HG03175 (cell line): Measurements from ENCODE around the gene APBA1.
"Not testable (repeated sequence)": the region's sequence is repeated elsewhere in the genome, so short reads cannot be mapped to it uniquely, and the experiment has no call there.

Experiments used
- ATAC-seq: cut with Tn5 transposase; IDR thresholded peaks from one replicate; pipeline ENCODE4 v1.9.1; 2021; ENCODE audit warnings: mild to moderate bottlenecking, moderate library complexity; ENCODE audit not compliant: unreplicated experiment

The APBA1 gene

GRCh38 chr9:69609156-69609555, 63.0 kb downstream of the APBA1 start:
- no peak for ATAC-seq

- ATAC-seq = no peak
These were observed 66.1 kb downstream of the APBA1 start for GRCh38 chr9:69606089-69606488.

- no peak for ATAC-seq
These were observed 66.8 kb downstream of the APBA1 start for GRCh38 chr9:69605406-69605805.

GRCh38 chr9:69604568-69605219, 67.5 kb downstream of the APBA1 start:
- ATAC-seq = no peak

- ATAC-seq = no peak
These were observed 68.5 kb downstream of the APBA1 start for GRCh38 chr9:69603656-69604055.

- ATAC-seq = no peak
These were observed 69.4 kb downstream of the APBA1 start for GRCh38 chr9:69602773-69603172.

GRCh38 chr9:69601698-69602097, 70.5 kb downstream of the APBA1 start:
- ATAC-seq = no peak

- ATAC-seq = no peak
These were observed 71.7 kb downstream of the APBA1 start for GRCh38 chr9:69600314-69601047.

GRCh38 chr9:69599232-69599971, 72.8 kb downstream of the APBA1 start:
- no peak for ATAC-seq

GRCh38 chr9:69596906-69597305, 75.3 kb downstream of the APBA1 start:
- not testable (repeated sequence) for ATAC-seq

- no peak for ATAC-seq
These were observed 78.0 kb downstream of the APBA1 start for GRCh38 chr9:69594180-69594579.

- ATAC-seq = no peak
These were observed 78.4 kb downstream of the APBA1 start for GRCh38 chr9:69593756-69594155.

- ATAC-seq = no peak
These were observed 78.9 kb downstream of the APBA1 start for GRCh38 chr9:69593301-69593700.

- ATAC-seq = no peak
These were observed 81.9 kb downstream of the APBA1 start for GRCh38 chr9:69590266-69590665.

- ATAC-seq = no peak
These were observed 83.0 kb downstream of the APBA1 start for GRCh38 chr9:69589156-69589555.

- no peak for ATAC-seq
These were observed 86.6 kb downstream of the APBA1 start for GRCh38 chr9:69585571-69585970.

- ATAC-seq = no peak
These were observed 87.4 kb downstream of the APBA1 start for GRCh38 chr9:69584759-69585158.

GRCh38 chr9:69583645-69584234, 88.4 kb downstream of the APBA1 start:
- ATAC-seq = no peak

- no peak for ATAC-seq
These were observed 89.5 kb downstream of the APBA1 start for GRCh38 chr9:69582544-69583297.

- ATAC-seq = no peak
These were observed 90.2 kb downstream of the APBA1 start for GRCh38 chr9:69582018-69582417.
